Brain pericyte (primary cell): ENCODE data around the gene SNRNP25.
A peak's percentile ranks its signal among the peaks of the same experiment; 100 is the strongest.

Experiments used
- DNase-seq: peaks from one replicate; pipeline ENCODE4 v3.0.0-alpha.2; 2012; ENCODE audit warnings: low read depth, low spot score

SNRNP25 gene

DNA sequence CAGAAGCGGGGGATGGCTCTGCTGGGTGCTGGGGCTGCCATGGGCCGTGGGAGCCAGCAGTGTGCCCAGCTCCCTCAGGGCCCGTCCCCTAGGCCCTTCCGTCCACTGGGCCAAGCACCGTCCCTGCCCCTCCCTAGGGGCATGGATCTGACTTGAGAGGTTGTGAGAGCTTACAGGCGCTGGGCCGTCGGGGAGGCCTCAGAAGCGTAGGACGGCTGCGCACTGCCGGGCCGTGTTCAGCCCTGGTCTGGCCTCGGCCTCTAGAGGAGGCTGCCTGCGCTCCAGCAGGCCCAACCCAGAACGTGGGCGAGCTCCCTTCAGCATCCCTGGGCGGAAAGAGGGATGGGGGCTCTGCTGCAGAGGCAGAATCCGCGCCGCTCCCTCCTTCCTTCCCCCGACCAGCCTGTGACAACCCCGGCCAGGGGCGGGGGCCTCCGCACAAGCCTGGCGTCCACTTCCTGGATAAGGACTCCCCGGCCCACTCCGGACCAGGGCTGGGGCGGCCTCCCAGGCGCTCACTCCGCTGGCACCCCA lies 23.7 kb downstream of the SNRNP25 start:
- DNase-seq: no peak

DNA sequence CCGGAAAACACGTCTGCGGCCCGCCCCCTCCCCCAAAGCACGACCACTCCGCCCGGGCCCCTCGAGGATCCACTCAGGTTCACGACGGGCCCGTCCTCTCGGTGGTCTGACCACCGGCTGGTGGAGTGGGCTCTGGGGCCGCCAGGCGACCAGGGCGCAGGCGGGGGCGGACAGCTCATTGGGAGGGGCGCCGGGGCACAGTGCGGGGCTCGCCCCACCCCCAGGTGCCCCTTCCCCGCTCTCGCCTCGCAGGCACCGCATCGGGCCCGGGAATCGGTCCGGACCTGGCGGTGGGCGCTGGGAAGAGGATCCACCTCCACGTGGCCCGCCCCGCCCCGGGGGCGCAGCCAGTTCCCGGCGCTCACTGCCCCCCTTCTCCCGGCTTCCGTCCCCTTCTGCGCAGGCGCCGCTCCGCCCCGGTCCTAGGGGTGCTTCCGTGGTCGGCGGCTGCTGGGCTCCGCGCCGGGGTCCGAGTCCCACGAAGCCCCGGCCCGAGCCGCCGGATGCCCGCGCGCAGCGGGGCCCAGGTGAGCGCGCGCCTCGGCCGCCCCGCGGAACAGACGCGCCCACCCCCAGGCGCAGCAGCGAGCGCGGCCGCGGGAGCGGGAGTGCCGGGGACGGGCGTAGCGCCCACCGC lies 24.3 kb downstream of the SNRNP25 start, which contains the start of gene MPG:
Gene MPG (plus strand): TSS at position 419 of the 637 bp plus-strand sequence. CDS start 85 bp downstream, at position 504.
- DNase-seq: no peak

DNA sequence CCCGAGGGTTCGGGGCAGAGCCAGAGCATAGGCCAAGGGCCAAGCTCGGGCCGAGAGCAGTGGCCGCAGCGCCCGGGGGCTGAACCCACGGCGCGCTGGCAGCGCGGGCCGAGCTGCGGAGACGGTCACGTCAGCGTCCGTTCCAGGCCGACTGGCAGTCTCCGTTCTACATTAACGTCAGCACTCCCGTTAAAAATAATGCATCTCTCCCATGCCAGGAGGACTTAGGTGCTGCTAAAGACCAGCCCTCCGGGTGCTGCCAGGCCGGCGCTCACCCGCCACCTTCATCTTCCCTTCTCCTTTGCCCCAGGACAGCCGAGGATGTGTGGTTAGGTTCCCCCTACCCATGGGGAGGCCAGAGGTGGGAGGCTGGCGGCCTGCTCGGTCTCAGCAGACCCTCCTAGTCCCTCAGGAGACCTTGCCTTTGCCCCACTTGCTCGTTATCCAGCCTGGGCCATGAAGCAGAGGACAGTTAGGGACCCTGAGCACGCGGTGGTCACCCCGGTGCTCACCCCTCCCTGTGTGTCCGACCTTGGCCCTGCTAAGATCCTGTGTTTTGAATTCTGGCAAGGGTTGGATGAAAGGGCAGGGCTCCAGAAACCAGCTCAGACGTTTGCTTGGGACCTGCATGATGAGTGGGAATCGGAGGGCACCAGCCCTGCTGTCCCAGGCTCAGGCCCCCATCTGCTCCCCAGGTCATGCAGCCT lies 25.0 kb downstream of the SNRNP25 start:
- no peak for DNase-seq

DNA sequence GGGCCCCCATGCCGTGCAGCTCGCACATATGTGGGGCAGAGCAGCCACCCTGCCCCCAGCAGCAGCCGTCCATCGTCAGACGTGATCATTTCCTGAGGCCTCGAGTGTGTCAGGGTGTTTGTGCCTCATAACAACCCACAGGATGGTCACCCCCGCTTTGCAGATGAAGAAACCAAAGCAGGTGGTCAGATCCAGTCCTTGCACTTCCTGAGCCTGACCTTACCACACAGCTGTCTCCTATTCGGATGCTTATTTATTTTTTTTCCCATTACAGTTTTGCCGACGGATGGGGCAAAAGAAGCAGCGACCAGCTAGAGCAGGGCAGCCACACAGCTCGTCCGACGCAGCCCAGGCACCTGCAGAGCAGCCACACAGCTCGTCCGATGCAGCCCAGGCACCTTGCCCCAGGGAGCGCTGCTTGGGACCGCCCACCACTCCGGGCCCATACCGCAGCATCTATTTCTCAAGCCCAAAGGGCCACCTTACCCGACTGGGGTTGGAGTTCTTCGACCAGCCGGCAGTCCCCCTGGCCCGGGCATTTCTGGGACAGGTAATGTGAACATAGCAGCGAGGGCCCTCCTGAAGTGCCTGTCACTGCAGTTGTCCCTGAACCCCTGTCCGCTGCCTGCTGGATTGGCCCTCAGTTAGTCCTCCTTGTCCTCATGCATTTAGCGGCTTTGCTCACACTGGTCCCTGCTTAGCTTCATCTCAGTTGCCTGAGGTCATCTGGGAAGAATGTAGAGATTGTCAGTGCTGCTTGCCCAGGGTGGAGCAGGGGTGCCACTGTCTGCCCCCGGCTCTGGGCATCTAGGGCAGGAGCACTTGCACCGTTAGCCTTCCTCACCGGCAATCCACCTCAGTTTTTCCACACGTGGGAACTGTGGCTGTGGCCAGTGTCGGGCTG lies 25.8 kb downstream of the SNRNP25 start:
- DNase-seq: no peak

DNA sequence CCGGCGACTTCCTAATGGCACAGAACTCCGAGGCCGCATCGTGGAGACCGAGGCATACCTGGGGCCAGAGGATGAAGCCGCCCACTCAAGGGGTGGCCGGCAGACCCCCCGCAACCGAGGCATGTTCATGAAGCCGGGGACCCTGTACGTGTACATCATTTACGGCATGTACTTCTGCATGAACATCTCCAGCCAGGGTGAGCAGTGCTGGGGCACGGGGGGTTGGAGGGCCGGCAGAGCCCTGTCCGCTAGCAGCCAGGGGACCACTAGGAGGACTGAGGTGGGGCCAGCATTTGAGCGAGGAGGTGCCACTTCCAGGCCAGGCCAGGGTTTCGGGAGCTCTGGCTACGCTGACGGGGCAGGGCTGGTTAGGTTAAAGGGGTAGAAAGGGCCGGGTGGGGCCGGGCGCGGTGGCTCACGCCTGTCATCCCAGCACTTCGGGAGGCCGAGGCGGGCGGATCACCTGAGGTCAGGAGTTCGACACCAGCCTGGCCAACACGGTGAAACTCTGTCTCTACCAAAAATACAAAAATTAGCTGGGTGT lies 29.5 kb downstream of the SNRNP25 start:
- no peak for DNase-seq

DNA sequence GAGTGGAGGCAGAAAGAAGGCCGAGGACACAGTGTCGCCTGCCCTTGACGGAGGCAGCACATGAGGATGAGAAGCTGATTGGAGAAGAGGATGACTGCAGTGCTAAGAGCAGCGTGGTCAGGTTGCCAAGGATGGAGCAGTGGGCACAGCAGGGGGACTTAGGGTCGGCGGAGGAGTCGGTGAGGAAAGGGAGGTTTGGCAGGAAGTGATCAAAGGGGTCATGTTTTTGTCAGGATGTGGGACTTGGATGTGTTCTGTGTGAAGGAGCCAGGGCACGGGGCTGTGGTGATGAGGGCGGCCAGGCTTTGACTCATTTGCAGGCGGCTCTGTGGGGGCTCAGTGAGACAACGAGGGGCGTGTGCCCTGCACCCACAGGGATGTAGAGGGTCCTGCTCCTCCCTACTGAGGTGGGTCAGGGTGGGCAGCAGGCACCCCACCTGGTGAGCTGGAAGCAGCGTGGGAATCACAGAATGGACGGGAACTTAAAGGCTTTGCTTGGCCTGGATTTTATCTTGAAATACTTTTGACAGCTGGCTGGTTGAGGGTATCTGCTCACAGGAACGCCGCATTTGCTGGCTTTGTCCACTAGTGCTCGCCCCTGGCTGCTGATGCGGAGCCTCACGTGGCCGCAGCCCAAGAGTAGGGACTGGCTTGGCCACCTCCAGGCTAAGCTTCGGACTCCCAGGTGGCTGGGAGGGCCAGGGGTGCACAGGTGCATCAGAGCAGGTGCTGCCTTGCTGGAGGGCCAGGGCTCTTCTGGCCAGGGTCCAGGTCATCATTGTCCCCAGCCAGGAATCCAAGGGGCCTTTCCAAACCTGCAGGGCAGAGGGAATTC lies 30.4 kb downstream of the SNRNP25 start:
- no peak for DNase-seq

DNA sequence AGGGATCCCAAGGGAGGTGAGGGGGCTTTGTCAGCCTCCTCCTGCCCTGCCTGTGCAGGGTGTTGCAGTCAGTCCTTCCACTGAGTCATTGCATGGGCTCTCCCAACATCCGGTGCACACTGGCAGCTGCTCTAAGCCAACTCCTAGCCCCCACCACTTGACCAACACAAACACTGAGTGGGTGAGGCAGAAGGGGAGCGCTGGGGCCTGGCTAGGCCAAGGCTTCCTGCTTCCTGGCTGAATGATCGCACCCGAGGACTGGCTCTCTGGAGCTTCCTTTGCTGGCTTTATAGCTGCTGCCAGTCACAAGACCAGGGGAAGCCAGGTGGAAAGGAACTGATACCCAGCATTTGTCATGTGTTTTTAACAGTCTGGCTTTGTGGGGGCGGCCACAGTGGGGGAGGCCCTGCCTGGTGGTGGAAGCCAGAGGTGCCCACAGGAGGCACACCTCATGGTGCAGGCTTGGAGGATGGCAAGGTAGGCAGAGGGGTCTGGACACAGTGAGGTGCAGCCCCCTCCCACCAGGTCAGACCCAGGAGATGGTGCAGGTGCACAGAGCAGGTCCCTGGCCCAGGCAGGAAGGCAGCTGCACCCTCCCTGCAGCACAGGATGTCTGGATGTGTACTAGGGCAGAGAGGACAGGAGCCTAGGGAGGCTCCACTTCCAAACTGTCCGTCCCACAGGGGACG lies 31.2 kb downstream of the SNRNP25 start:
- peak; percentile 61 for DNase-seq

DNA sequence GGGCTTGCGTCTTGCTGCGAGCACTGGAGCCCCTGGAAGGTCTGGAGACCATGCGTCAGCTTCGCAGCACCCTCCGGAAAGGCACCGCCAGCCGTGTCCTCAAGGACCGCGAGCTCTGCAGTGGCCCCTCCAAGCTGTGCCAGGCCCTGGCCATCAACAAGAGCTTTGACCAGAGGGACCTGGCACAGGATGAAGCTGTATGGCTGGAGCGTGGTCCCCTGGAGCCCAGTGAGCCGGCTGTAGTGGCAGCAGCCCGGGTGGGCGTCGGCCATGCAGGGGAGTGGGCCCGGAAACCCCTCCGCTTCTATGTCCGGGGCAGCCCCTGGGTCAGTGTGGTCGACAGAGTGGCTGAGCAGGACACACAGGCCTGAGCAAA lies 31.8 kb downstream of the SNRNP25 start:
- DNase-seq: no peak

DNA sequence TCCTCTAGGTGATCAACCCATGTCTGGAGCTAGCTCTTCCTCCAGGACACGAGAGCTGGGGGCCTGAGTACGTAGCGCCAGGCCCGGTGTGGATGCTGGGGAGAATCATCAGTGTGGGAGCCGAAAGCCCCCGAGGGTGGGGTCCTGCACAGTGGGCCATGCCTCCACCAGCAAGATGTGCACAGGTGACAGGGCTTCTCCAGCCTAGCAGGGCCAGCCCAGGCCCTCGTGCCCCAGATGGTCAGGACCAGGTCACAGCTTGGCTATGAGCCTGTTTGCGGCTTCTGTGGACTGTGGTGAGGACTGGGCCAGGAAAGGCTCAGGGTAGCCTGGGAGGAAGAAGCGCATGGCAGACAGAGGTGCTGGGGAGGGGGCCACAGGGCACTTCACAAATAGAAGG lies 32.2 kb downstream of the SNRNP25 start:
- no peak for DNase-seq

DNA sequence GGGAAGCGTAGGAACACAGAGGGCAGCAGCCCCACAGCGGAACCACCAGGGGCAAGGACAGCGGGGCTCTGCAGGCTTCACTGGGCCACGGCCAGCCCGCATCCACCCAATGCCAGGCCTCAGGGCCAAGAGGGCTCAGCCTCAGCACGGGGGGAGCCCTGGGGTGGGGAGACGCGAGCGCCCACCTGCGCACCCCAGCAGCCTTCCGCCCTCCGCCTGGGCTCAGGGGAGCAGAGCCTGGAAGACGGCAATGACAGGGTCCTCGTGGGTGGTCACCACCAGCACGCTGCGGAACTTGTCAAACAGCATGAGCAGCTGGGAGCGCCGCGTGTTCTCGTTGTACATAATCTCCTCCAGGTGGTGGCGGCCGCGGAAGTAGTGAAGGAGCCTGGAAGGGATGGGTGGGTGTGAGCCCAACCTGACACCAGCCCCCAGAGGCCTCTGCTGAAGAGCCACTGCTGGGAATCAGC lies 32.9 kb downstream of the SNRNP25 start:
- DNase-seq: no peak

DNA sequence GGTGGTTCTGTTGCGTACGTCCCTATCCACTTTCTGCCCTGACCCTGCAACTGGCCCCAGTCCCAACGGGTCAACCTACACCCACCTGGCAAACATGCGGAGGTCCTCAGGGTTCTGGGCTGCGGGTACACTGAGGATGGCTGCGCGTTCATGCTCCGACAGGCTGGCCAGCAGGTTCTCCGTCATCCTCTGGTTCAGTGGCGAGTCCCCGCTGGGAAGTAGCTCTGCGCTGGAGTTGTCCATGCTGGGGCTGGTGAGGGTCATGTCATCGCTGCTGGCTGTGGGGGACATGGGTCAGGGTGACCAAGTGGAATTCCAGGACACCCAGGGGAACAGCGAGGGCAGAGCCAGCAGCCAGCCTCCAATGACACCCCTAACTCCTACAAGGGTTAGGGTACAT lies 35.0 kb downstream of the SNRNP25 start:
- DNase-seq: no peak

DNA sequence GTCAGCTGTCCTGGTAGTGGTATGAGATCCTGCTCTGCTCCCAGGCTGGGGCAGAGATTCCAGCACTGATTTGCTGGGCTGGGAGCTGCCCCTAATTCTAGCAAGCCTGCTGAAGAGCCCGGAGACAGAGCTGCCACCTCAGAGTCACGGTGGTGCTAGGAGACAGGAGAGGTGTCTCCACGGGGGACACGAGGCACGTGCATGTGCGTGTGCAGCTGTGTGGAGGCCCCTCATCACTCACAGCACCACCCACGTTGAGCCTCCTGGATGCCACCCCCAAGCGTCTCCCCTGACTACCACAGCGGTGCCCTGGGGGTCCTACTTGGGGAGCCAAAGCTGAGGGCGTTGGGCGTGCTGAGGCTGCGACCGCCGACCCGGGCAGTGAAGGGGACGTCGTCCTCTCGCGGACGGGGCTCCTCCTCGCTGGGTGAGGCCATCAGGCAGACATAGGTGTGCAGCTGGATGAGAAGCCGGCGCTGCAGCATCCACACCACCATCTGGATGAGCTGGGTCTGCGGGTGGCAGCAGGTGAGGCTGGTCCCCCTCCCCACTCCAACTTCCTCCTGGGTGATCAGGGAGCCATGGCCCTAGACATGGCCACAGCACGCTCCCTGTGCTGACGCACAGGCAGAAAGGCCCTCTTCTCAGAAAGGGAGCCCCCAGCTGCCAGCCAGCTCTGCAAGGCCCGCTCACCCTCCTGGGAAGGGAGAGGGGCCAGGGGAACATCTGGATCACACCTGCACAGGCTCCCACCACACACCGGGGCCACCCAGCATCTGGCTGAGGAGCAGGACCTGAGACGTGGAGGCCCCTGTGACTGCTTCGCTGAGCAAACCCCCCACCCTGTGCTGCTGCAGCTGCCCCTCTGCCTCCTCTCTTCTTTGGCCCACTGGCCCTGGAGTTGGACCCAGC lies 36.0 kb downstream of the SNRNP25 start:
- no peak for DNase-seq

DNA sequence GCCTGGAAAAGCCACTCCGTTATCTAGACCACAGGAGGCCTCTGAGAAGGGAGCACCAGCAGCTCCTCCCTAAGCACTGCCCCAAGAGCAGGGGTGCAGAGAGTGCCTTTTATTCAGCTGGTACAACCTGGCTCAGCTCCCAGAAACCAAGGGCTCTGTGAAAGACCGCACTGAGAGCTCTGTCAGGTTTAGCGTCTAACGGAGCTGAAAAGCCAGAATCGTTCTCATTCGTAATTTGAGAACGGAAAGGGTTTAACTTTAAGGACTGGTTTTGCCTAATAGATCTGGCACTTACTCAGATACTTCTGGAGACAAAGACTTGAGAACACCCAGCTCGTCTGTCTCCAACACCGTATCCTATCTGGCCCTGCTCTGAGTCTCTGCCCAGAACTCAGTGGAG lies 37.9 kb downstream of the SNRNP25 start:
- DNase-seq: no peak

DNA sequence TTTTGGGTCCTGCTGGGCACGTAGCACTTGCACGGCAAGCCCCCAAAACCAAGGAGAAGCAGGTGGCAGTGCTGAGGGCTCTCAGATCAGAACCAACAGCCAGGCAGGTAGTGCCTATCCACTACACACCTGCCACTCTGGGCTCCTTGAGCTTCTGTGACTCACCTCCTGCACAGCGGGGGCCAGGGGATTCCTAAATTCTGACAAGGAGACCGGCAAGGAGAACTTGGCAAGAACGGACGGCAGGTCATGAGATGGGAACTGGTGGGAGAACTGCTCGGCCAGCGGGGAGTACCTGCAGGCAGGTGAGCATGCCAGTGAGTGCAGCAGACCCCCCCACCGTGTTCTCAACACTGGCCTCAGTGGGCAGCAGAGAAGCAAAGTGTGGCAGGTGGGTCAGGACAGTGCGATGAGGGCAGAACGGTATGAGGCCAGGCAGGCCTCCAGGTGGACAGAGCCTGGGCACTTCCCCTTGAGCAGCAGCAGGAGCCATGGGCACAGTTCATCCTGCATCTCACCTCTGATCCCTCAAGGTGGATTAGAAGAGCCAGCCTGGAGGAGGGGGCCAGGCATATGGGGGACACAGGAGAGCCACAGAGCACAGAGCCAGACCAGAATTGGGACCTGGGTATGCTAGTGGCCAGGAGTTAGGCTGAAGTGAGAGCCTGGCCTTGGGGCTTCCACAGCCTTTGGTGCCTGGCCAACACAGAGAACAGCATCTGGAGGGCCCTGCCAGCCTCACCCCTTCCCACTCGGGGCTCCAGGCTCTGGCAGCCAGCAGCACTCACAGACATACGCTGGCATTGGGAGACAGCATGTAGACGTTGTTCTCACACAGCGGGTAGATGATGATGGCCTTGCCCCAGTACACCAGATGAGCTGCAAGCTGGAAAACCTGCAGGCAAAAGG lies 39.1 kb downstream of the SNRNP25 start:
- no peak for DNase-seq

DNA sequence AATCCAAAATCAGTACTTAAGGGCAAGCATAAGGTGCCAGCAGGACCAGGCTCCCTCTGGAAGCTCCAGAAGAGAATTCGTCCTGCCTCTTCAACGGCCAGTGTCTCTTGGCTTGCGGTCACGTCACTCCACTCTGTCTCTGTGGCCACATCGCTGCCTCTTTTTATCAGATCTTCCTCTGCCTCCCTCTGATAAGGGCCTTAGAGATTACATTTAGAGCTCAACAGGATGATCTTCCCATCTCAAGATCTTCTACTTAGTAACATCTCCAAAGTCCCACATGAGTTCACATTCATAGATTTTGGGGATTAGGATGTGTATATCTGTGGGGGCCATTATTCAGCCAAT lies 41.3 kb downstream of the SNRNP25 start:
- DNase-seq: no peak

DNA sequence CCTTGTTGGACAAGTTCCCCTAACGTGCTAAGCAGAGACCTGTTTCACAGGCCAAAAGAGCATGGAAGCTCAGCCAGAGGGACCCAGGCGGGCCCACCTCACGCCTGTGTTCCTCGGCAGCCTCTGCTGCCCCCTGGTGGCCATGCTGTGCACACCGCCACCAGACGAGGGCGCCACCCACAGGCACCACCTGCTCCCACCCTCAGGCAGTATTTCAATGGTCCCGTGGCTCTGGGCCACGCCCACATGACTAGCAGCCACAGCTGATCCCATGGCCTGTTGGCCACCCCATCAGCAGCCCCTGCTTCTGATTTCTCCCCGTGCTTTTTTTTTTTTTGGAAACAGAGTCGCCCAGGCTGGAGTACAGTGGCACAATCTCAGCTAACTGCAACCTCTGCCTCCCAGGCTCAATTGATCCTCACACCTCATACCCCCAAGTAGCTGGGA lies 43.3 kb downstream of the SNRNP25 start:
- DNase-seq: peak; percentile 64

DNA sequence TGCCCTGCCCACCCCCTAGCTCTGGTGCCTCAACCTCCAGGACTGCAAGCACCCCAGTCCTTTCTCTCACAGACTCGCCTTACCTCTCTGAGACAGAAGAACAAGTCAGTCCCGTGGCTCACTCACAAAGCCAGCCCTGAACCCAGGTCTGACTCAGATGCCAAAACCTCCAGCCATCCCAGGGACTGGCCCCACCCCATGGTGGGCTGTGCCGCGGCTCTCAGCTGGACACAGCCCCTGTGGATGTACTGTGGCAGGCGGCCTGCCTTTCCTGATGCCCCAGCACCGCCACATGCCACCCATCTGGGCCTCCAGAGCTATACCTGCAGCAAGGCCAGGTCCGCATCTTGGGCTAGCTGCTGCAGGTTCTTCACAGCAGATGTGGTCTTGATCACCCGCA lies 44.2 kb downstream of the SNRNP25 start:
- DNase-seq: no peak

DNA sequence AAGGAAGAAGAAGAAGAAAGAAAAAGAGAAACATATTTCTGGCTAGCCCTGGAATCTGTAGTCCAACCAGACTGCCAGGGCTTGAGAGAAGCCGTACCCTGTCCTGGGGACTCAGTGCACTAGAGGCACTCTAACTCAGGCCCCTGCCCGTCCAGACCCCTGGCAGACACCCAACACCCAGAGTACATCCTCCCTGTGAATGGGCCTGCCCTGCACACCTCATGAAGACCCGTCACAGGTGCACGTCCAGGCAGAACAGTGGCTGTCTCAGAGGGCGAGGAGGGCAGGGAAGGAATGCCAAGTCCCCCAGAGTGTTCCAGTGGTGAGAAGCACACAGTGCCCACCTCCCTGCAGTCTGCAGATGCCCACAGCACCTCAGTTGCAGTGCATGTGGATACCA lies 47.4 kb downstream of the SNRNP25 start:
- DNase-seq: no peak
